GM21723 (cell line): ENCODE measurements around the gene SYNE1.

Experiments
- ATAC-seq: cut with Tn5 transposase; IDR thresholded peaks from one replicate; pipeline ENCODE4 v1.9.1; 2021; ENCODE audit warnings: mild to moderate bottlenecking, moderate library complexity; ENCODE audit not compliant: unreplicated experiment

Gene SYNE1

DNA sequence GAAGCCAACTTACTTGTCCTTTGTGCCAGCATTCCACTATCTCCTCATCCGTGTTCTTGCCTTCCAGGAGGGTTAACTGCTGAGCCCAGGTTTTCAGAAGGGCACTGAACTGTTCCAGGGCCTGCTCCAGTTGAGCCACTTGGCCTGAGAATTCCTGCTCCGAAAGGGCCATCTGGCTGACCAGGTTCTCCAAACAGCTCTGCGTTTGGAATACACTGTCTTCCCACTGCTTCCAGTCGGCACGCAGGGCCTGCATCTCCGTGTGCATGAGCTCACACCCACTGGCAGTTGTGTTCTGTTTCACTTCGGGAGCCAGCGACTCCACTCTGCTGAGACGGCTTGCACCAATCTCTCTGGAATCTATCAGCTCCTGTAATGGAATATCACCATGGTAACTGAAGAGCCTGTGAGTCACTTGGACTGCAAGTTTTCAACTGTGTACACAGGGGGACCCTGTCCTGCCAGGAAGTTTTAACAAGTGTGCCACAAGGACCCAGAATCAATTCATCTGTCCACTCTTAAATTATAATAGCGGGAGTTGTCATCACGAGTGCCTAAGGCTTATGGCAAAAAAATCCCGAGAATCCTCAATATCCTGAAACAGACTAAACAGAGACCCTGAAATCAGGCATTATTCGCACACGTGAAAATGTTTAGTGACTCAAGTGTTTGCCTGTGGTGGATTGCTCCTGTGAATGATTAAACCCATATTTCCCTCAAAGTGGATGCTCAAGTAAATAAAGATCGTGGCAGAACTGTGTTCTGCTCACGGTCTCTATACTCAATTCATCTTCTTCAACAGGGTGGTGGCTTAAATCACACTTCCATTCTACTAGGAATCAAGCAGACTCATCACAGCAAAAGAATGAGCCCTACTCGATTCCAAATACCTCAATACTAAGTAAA, 255.9 kb downstream of the SYNE1 start:
- ATAC-seq: no peak

GRCh38 chr6:152380351-152380767, 256.8 kb downstream of the SYNE1 start:
- ATAC-seq: no peak

GRCh38 chr6:152379423-152379822, 257.7 kb downstream of the SYNE1 start:
- ATAC-seq: no peak

DNA sequence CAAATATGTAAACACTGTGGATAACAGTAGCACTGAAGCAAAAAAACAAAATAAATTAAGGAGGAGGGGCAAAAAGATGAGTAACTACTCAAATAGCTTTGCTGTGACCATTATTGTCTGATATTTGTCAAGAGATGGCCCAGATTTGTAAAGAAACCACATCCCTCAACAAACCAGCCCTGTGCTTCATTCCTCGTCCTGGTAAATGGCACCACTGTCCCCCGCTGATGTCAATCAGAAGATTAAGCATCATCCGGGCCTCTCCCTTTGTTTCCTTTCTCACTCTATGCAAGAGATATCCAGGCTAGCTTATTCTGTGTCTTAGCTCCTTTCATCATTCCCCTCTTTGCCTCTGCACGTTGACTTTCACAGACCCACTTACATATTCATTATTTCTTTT, 259.0 kb downstream of the SYNE1 start:
- no peak for ATAC-seq

DNA sequence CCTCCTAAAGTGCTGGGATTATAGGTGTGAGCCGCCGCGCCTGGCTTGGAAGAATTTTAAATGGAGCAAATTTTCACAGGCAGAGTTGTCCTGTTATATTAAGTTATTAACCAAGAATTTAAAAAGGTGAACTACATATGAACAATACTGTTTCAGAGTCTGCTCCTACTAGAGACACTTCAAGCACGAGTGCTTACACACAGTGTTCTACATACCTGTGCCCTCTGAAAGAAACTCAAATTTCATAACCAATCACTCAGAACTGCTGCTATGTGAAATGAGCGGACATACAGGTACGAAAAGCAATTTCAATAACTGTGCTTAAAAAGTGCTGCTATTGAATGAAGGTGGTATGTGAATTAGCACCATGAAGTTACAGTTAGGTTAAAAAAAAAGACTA, 262.0 kb downstream of the SYNE1 start:
- ATAC-seq: no peak

DNA sequence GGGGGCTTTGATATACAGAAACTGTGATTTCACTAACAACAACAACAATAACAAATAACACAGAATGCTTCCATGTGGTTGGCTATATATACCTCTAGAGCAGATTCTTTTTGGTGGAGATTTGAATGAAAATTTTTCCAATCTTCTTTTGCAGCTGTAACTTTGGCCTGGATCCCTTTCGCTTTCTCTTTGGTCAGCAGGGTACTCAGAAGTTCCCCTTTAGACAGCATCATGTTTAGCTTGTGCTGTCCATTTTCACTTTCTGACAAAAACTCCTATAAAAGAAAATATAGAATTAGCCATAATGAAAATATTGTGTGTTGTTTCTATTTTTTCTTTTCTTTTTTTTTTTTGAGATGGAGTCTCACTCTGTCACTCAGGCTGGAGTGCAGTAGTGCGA, 264.2 kb downstream of the SYNE1 start:
- no peak for ATAC-seq

- ATAC-seq: no peak
Observed at GRCh38 chr6:152371775-152372174, 265.4 kb downstream of the SYNE1 start.

- ATAC-seq: no peak
Observed at GRCh38 chr6:152368751-152369624, 268.2 kb downstream of the SYNE1 start.

DNA sequence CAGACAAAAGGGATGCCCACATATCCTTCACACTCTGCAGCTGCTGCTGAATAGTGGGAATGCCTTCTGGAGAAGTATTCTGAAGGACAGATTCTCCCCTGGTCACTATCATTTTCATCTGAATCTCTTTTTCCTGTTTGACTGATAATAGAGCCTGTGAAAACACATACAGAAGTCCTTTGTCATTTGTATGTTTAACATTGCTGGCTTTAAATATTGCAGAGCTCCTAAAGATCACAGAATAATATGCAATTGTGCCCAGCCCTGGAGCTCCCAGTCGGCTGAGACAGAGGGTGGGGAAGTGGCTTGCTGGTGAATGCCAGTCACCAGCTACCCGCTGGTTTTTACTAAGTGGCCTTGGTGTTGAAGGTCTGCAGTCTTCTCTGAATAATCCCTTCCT, 272.3 kb downstream of the SYNE1 start:
- no peak for ATAC-seq

DNA sequence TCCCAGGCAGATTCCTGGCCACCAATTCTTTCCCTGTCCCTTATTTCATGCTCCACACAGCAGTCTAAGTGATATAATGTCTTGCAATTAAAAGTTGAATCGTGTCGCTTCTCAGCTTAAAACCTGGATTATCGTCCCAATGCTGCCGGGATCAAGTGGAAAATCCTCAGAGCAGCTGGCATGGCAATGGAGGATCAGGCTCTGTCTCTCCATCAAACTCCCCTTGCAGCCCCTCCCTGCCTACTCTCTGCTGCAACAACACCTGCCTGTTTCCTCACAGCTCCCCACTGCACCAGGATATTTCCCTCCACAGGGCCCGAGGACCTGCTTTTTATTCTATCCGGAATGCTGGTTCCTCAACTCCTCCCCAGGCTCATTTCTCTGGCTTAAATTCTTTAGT, 277.1 kb downstream of the SYNE1 start:
- ATAC-seq: no peak

DNA sequence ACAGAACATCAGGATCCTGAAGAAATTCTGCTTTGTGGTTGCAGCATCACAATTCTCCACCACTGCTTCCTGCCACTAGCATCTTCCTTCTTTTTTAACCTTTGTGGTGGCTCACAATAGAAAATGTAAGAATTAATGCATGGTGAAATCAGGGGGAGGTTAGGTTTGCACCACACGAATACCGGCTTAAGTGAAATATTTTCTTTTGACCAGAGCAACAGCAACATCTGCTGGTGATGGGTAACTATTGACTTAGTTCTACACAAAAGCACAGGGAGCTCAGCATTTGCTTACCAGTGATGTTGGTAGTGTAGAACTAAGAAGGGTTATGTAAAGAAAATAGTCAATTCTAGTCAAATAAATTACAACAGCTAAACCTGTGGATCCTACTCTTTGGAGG, 280.5 kb downstream of the SYNE1 start:
- peak; percentile 74 for ATAC-seq

DNA sequence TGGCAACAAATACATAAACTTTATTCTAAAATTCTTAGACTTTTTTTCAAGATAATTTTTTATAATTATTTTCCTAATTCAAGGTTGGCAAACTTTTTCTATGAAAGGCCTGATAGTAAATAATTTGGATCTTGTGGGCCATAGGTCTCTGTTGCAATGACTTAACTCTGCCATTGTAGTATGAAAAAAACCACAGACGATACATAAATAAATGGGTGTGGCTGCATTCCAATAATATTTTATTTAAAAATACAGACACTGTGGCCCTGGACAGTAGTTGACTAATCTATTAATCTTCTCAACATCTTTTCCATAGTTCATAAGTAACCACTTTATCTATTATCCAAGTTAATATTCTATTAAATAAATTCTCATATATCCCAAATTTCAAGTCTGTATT, 281.1 kb downstream of the SYNE1 start:
- no peak for ATAC-seq

DNA sequence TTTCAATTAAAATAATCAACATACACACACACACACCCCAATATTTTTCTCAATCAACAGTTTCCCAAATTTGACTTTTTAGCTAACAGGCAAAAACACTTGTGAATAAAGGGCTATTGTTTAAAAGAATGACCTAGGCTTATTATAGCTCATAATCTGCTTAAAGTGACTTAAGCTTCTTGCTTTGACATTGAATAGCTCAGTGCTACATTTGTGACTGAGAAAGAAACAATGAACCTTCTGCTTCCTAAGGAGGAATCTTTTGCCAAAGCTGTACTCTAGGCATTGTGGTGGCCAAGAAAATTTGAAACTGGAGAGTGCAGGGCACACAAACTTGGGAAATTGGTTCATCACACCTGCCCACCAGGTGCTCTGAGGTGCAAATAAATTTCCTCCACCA, 282.0 kb downstream of the SYNE1 start:
- no peak for ATAC-seq

DNA sequence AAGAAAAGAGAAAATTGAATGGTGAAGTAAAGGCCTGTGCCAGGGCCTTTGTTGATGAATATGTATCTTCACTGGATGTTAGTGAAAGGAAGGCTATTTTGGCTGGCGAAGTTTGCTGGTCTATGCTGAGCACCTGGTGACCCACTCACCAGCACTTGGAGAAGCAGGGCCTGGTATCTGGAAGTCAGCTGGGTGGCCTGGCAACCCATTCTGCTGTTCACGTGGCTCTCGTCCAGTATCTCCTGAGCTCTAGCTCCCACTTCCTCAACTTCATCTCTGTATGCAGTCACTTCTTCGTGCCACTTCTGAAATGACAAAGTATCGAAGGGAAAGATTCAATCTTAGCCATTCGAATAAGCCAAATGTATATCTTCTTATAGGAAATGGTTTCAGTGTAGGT, 283.7 kb downstream of the SYNE1 start:
- no peak for ATAC-seq

DNA sequence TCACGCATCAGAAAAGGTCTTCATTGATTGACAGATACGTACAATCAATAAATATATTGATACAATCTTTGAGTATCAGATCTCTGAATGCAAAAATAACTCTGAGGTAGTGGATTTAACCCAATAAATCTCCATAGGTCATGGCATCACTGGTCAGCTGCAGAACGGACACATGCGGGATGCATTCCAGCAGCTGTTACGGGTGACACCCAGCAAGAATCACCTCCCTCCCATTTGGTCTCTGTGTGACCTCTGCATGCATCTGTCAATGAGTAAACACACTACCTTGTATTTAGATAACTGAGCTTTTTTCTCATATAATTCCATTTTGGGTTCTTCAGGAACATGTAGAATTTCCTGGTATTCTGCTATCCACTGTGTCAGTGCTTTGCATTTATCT, 285.4 kb downstream of the SYNE1 start:
- ATAC-seq: no peak

- no peak for ATAC-seq
Observed at GRCh38 chr6:152351110-152351509, 286.1 kb downstream of the SYNE1 start.

GRCh38 chr6:152348116-152348515, 289.0 kb downstream of the SYNE1 start:
- ATAC-seq: no peak

DNA sequence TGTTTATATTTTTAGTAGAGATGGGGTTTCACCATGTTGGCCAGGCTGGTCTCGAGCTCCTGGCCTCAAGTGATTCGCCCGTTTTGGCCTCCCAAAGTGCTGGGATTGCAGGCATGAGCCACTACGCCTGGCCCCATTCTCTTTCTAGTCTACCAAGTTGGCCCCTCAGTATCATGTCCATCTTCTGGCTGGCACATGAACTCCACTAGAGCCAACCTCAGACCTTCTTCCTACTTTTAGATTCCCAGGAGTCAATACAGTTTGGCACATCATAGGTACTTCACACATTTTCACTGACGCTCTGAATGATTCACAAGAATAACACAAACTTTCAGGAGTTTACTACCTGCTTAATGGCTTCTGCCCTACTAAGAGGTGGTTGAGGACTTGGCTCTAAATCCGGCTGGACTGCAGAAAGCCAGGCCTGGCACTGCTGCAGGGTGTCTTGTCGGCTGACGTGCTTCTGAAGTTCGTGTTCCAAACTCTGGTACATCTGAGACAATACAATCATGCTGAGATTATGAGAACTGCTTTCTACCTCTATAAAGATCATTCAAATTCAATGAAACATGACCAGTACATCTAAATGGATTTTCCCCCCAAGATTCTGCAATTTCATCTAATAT, 293.3 kb downstream of the SYNE1 start:
- ATAC-seq: no peak

- ATAC-seq: no peak
Observed at GRCh38 chr6:152341596-152341995, 295.6 kb downstream of the SYNE1 start.

DNA sequence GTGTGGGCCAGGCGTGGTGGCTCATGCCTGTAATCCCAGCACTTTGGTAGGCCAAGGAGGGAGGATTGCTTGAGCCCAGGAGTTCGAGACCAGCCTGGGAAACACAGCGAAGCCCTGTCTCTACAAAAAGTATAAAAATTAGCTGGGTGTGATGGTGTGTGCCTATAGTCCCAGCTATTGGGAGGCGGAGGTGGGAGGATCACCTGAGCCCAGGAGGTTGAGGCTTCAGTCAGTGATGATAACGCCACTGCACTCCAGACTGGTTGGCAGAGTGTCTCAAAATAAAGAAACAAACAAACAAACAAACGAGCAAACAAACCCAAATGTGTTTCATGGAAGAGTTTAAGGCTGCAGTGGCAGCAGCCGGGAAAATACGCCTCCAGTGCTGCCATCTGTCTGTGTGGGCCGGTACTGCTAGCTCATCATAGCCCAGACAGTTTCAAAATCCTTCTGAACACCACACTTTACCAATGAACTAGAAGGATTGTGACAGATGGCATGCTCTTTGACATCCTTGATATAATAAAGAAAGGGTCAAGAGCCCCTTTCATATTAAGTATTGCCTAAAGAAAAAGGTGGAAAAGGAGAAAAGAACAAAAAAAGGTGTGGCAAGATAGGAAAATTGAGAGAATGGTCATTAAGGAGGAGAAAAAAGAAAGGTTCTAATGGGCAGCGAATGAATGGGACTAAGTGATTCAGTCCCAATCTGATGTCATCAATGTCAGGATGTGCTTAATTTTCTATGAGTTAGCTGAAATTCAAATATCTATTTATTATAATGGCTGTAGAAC, 298.6 kb downstream of the SYNE1 start:
- peak; percentile 92 for ATAC-seq

DNA sequence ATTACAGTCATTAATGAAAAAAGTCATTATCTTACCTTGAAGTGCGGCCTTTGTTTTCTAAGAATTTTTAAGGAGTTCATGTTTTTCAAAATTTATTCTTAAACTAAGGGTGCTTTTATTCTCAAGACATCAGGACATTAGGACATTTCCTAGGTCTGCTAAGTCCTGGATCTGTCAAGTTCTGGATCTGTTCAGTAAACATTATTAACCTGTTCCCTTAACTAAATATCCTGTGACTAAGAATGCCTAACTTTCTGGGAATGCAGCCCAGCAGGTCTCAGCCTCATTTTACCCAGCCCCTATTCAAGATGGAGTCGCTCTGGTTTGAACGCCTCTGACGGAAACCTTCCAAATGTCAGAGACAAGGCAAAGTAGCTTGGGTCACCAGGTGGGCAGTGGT, 302.6 kb downstream of the SYNE1 start:
- ATAC-seq: no peak
